GM15510 (cell line): ENCODE measurements around the gene TSPAN3.

Experiments
- POLR2A ChIP-seq: IDR thresholded peaks from 3 replicates; pipeline ENCODE4 v1.6.1; 2011; ENCODE audit warnings: borderline replicate concordance; ENCODE audit not compliant: insufficient read length; ENCODE audit errors: extremely low read depth

Gene TSPAN3

GRCh38 chr15:77048135-77048876, 22.6 kb downstream of the TSPAN3 start:
- TF ChIP-seq POLR2A = no peak

- TF ChIP-seq POLR2A = no peak
These were observed 24.1 kb downstream of the TSPAN3 start for GRCh38 chr15:77046704-77047412.

- TF ChIP-seq POLR2A = no peak
These were observed 24.9 kb downstream of the TSPAN3 start for GRCh38 chr15:77045985-77046384.

GRCh38 chr15:77044228-77045042, 26.5 kb downstream of the TSPAN3 start:
- TF ChIP-seq POLR2A = no peak

- TF ChIP-seq POLR2A = no peak
These were observed 27.7 kb downstream of the TSPAN3 start for GRCh38 chr15:77042955-77043920.

- TF ChIP-seq POLR2A = no peak
These were observed 28.5 kb downstream of the TSPAN3 start for GRCh38 chr15:77042245-77042919.

- no peak for TF ChIP-seq POLR2A
These were observed 30.2 kb downstream of the TSPAN3 start for GRCh38 chr15:77040673-77041072.

GRCh38 chr15:77039848-77040247, 31.1 kb downstream of the TSPAN3 start:
- TF ChIP-seq POLR2A = no peak

- TF ChIP-seq POLR2A = no peak
These were observed 31.7 kb downstream of the TSPAN3 start for GRCh38 chr15:77039217-77039533.

GRCh38 chr15:77038312-77039216, 32.3 kb downstream of the TSPAN3 start:
- no peak for TF ChIP-seq POLR2A

- no peak for TF ChIP-seq POLR2A
These were observed 33.3 kb downstream of the TSPAN3 start for GRCh38 chr15:77037388-77038209.
